RKO (cell line): Measurements from ENCODE around the gene BTF3L4.
A peak's percentile ranks its signal among the peaks of the same experiment; 100 is the strongest.

ENCODE experiments used
- DNase-seq: peaks from one replicate; pipeline ENCODE4 v3.0.0-alpha.2; 2016; ENCODE audit warnings: low spot score

The BTF3L4 gene

GRCh38 chr1:52123622-52124021, 67.5 kb downstream of the BTF3L4 start:
- DNase-seq, result no peak

GRCh38 chr1:52125736-52126359, 69.8 kb downstream of the BTF3L4 start:
- no peak for DNase-seq

- DNase-seq, result peak; percentile 81
Observed at GRCh38 chr1:52127181-52128180, 71.4 kb downstream of the BTF3L4 start.

- DNase-seq, result peak; percentile 74
Observed at GRCh38 chr1:52139817-52140540, 83.9 kb downstream of the BTF3L4 start.
